HG03571 (cell line): ENCODE measurements around the gene RPL36AL.
"Not testable (repeated sequence)": the region's sequence is repeated elsewhere in the genome, so short reads cannot be mapped to it uniquely, and the experiment has no call there.

Source experiments
- ATAC-seq: cut with Tn5 transposase; IDR thresholded peaks from one replicate; pipeline ENCODE4 v1.9.1; 2021; ENCODE audit not compliant: unreplicated experiment

Gene RPL36AL

GRCh38 chr14:49620182-49621113 is at the start of gene RPL36AL, which contains the start of gene MGAT2:
RPL36AL (minus strand) TSS chr14:49620626; CDS start chr14:49619104, 1,522 bp downstream.
MGAT2 (plus strand) TSS chr14:49620799; CDS start chr14:49621269, 470 bp downstream.
- peak; percentile 93 for ATAC-seq

- ATAC-seq, result no peak
These were observed 39.4 kb upstream of the RPL36AL start for GRCh38 chr14:49659526-49660455.

- ATAC-seq, result not testable (repeated sequence)
These were observed 37.1 kb upstream of the RPL36AL start for GRCh38 chr14:49657500-49657899.

- no peak for ATAC-seq
These were observed 34.1 kb upstream of the RPL36AL start for GRCh38 chr14:49654511-49654910.

GRCh38 chr14:49653508-49653907 is 33.1 kb upstream of the RPL36AL start:
- no peak for ATAC-seq

- no peak for ATAC-seq
These were observed 21.7 kb upstream of the RPL36AL start for GRCh38 chr14:49642163-49642562.

GRCh38 chr14:49641697-49642129 is 21.3 kb upstream of the RPL36AL start:
- ATAC-seq, result no peak

GRCh38 chr14:49640540-49641417 is 20.4 kb upstream of the RPL36AL start:
- no peak for ATAC-seq

- no peak for ATAC-seq
These were observed 17.2 kb upstream of the RPL36AL start for GRCh38 chr14:49637534-49638078.

- ATAC-seq, result no peak
These were observed 16.4 kb upstream of the RPL36AL start for GRCh38 chr14:49636866-49637265.

- ATAC-seq, result peak; percentile 25
These were observed 14.3 kb upstream of the RPL36AL start, which contains the start of gene DNAAF2 for GRCh38 chr14:49634547-49635334. DNAAF2 (minus strand) TSS chr14:49635244; CDS start chr14:49635149, 95 bp downstream.

GRCh38 chr14:49633640-49634546 is 13.5 kb upstream of the RPL36AL start:
- ATAC-seq, result peak; percentile 80

GRCh38 chr14:49623941-49624839 is 3.8 kb upstream of the RPL36AL start:
- ATAC-seq, result no peak

GRCh38 chr14:49623387-49623786 is 3.0 kb upstream of the RPL36AL start:
- ATAC-seq, result no peak

- no peak for ATAC-seq
These were observed 1.7 kb upstream of the RPL36AL start for GRCh38 chr14:49622022-49622607.

- ATAC-seq, result peak; percentile 27
These were observed 872 bp upstream of the RPL36AL start for GRCh38 chr14:49621114-49621881.
